Measurements from ENCODE around the gene LAMC3.

GRCh38 chr9:131053896-131054295 is 44.9 kb downstream of the LAMC3 start:
- TF ChIP-seq TCF4 (CRISPR knock-in tag; IDR thresholded peaks at IDR 0.05; ENCODE audit: borderline replicate concordance): no peak
- TF ChIP-seq ISL1 (CRISPR knock-in tag; IDR thresholded peaks at IDR 0.05): no peak
- TF ChIP-seq TSHZ2 (CRISPR knock-in tag; IDR thresholded peaks at IDR 0.05): no peak
- TF ChIP-seq ARNTL (CRISPR knock-in tag; IDR thresholded peaks at IDR 0.05; ENCODE audit: borderline replicate concordance, low read depth): no peak
- no peak for TF ChIP-seq CSRNP3 (CRISPR knock-in tag; IDR thresholded peaks at IDR 0.05)
- no peak for TF ChIP-seq GLIS3 (CRISPR knock-in tag; IDR thresholded peaks at IDR 0.05)
- no peak for TF ChIP-seq SNAI2 (CRISPR knock-in tag; IDR thresholded peaks at IDR 0.05)
- no peak for TF ChIP-seq ZNF8 (CRISPR knock-in tag; IDR thresholded peaks at IDR 0.05)
- TF ChIP-seq, protein P1, sequence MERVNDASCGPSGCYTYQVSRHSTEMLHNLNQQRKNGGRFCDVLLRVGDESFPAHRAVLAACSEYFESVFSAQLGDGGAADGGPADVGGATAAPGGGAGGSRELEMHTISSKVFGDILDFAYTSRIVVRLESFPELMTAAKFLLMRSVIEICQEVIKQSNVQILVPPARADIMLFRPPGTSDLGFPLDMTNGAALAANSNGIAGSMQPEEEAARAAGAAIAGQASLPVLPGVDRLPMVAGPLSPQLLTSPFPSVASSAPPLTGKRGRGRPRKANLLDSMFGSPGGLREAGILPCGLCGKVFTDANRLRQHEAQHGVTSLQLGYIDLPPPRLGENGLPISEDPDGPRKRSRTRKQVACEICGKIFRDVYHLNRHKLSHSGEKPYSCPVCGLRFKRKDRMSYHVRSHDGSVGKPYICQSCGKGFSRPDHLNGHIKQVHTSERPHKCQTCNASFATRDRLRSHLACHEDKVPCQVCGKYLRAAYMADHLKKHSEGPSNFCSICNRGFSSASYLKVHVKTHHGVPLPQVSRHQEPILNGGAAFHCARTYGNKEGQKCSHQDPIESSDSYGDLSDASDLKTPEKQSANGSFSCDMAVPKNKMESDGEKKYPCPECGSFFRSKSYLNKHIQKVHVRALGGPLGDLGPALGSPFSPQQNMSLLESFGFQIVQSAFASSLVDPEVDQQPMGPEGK (CRISPR knock-in tag; IDR thresholded peaks at IDR 0.05; ENCODE audit: borderline replicate concordance): no peak
